SIG-M5 (cell line): ENCODE measurements around the gene KATNAL1.

Experiments
- DNase-seq: peaks from one replicate; lab custom pipeline; 2025; lab: John Stamatoyannopoulos, UW

The KATNAL1 gene

DNA sequence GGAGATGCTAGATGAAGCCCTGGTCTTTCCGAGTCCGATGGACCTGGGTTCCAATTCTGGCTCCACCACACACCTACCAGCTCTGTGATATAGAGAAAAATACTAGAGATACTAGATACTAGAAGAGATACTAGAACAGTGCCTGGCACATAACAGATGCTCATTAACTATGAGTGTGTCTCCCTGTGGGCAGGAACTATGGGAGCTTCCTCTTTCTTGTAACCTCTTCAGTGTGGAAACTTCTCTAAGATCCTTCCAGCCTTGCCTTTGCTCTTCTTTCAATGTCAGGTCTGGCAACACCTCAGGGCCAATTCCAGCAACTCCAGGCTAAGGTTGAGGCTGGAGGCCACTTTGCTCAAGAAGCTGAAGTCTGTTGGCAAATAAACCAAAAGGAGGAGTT is 143.9 kb downstream of the KATNAL1 start:
- peak; percentile 32 for DNase-seq

DNA sequence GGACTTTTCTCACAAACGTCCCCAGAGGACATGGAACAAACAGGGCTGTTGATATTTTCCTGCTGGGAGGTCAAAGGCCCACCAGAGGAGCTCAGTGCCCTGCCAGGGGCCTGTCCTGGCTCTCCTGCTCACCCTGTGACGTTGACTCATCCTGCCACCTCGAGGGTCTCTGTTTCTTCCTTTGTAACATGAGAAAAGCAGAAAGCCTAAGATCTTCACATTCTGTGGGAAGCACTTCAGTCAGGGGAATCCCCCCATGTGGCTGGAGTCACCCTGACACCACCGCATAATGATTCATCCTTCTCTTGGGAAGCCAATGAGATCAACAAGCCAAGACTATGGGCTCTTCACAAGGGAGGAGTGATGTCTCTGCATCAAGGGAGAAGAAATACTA is 147.9 kb downstream of the KATNAL1 start:
- no peak for DNase-seq

DNA sequence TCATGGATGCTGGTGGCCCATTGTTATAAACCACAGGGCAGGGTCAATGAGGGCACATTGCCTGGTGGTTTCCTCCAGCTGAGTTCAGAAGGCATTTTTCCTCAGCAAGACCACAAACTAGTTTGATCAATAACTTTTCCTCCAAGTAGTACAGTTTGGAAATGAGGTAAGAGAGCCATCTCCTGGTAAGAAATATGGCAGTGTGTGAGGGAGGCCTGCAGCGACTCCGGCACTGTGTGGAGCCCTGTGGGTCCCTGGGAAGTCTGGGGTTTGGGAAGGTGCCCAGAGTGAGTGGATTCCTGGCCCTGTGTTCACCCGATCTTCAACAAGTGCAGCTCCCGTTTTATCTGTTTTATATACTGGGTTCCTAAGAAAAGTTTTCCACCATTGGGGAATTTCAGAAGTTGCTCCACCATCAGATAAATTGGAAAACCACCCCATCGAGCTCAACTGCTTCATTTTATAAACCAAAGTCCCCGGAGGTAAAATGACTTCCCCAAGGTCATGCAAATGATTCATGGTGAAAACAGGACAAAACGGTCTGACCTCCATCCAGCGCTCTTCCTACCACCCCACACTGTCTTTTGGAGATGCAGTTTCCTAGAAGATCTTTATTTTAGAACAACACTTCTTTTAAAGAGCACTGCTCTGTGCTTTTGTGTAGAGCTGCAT is 148.4 kb downstream of the KATNAL1 start:
- no peak for DNase-seq

DNA sequence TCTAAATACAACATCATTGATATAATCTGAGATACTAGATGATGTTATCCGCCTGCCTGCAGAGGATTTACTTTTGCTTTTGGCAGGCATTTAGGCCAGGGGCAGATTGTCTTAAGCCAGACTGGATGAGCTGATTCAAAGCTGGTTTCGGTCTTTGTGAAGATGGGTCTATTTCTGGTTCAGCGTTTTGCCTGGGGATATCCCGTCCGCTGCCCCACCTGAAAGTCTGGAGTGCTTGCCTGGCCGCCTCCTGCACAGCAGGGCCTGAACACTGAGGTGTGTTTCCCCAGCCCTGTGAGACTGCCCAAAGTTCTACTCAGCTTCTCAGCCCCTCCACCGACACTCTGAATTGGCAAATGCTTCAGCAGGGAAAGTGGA is 149.7 kb downstream of the KATNAL1 start:
- DNase-seq: no peak

DNA sequence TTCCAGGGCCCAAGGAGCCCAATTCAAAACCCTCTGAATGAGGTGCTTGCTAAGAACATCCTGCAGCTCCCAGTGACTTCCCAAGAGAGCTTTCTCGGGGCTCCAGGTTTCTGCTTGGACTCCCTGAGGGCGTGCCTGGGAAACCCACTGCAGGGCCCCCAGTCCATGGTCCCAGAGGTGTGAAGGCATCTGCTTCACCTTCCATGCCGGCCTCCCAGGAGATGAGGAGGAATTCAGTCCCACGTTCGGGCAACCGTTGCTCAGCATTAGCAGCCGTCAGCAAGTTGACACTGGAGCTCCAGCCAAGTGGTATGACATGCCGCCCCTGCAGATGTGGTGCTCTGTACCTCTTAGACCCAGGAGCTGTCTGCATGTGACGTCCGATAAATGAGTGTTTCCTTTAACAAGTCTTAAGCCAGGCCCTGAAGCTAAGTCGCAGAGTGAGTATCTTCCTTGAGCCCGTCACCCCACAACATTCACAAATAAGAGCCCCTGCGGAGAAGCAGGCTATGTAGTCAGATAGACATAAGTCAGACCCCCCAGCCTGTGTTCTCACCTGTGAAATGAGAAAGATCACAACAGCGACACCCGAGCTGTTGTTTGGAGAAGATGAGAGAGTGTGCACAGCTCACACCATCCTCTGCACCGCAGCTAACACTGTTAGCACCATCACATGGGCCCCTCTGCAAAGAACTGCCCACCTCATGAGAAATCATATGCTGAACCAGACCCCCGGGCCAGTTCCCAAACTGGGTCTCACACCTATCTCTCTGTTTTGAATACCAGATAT is 150.3 kb downstream of the KATNAL1 start:
- DNase-seq: no peak

DNA sequence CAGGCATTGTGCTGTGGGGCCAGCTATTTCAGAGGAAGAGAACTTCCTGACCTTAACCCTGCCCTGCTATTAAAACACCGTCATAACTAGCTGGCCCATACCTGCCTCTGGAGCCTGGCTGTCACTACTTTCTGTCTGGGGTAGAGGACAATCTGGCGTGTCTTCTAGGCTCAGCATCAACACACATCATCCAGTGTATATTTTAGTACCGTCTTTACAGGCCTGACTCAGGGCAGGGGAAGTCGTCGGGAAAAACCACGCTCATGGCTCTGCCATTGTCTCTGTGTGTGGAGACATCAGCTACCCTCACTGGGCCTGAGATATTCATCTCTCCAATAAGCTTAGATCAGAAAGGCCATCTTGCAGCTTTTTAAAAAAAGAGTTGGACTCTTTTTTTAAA is 151.1 kb downstream of the KATNAL1 start:
- no peak for DNase-seq

DNA sequence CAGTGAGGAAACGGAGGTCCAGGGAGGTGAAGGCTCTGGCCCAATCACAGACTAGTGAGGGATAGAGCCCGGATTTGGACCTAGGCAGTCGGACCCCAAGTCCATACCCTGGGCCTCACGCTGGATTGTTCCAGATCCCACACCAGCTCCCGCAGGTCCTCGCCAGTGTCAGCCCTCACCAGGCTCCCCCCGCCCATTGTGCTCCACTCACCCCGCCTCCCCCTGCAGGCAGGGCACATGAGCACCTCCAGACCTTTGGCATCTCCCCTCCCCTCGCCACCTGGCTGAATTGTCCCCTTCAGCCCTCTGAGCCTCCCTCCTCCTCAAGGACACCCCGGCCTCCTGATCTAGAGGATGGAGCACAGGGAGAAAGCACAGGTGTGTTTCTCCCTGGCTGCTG is 152.4 kb downstream of the KATNAL1 start:
- no peak for DNase-seq

DNA sequence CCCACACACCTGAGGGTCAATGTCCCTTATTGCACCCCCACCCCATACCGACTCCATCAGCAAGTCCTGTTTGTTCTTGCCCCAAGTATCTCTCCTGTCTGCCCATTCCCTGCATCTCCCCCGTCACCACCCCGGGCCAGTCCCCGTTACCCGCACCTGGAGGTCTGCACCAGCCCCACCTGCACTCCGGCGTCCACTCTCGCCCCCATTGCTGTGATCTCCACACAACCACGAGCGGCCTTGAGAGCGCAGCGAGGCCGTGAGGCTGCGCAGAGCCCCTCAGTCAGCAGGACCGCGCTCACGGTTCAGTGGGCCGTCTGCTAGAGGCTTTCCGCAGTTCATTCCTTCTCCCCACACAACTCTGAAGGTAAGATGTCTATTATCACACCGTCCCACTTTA is 152.8 kb downstream of the KATNAL1 start:
- no peak for DNase-seq

DNA sequence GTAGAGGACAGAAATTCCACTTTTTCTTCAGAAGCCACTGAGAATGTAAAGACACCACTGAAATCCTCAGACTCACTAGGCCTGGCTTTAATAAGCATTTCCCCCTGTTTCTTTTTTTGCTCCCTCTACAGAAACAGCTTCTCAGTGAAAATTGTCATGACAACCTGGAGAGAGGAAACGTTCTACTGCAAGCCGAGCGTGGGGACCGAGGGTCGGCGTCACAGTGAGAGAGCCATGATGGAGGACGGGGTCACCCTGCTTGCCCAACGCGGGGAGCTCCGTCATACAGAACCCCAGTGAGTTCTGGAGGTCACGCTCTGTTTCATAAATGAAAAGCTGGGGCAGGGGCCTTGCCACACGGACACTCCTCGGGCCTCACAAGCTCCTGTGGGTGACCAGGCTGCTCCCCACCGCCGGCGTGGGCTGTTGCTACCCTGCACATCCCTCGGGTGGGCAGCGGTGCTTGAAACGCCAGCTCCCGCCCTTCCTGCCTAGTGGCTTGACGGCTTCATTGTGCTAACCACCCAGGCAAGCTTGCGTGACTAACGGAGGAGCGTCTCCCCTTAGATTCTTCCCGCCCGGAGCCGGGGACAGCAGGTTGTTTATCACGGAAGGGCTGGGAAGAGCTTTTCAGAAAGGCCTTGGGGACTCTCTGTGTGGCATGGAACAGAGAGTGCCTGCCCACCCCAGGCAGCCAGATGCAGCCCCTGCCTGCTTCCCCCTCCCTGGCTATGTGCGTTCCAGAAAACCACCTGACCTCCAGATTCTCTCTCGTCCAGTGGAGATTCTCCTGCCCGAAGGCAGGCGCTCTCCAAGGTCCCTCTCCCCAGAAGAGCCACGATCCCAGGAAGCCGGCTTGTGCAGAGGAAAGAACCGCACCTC is 153.6 kb downstream of the KATNAL1 start:
- no peak for DNase-seq
